Mammary epithelial cell (primary cell): Measurements from ENCODE around the gene KRTAP10-3.

Experiments
- EZH2 ChIP-seq: IDR thresholded peaks from 2 replicates; pipeline ENCODE4 v1.6.1; 2012; ENCODE audit warnings: low read length, inconsistent platforms, borderline replicate concordance
- TF ChIP-seq, protein P1 (sequence below), 2 donors: IDR thresholded peaks in 1 of 2; conservative IDR thresholded peaks in 1 of 2; 2 replicates each; pipeline ENCODE4 v1.5.1; 2011 to 2012; ENCODE audit warnings: inconsistent platforms in 2 of 2, low read length in 2 of 2, mild to moderate bottlenecking in 2 of 2, control low read depth in 1 of 2, low read depth in 1 of 2; ENCODE audit not compliant: insufficient read depth in 1 of 2; ENCODE audit errors: extremely low read depth in 1 of 2

DNA sequence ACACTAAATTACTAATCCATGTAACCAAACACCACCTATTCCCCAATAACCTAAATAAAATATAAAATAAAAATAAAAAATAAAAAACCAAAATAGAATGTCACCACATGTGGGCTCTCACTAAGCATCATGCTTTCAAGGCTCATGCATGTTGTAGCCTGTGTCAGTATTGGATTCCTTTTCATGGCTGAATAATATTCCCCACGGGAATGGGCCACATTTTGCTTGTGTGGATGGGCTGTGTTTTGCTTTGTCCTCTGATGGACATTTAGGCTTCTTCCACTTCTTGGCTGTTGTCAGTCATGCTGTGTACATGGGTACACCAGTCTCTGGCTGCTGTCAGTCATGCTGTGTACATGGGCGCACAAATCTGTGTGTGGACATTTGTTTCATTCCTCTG, 30.5 kb upstream of the KRTAP10-3 start:
- TF ChIP-seq EZH2, result no peak
- TF ChIP-seq, protein P1, sequence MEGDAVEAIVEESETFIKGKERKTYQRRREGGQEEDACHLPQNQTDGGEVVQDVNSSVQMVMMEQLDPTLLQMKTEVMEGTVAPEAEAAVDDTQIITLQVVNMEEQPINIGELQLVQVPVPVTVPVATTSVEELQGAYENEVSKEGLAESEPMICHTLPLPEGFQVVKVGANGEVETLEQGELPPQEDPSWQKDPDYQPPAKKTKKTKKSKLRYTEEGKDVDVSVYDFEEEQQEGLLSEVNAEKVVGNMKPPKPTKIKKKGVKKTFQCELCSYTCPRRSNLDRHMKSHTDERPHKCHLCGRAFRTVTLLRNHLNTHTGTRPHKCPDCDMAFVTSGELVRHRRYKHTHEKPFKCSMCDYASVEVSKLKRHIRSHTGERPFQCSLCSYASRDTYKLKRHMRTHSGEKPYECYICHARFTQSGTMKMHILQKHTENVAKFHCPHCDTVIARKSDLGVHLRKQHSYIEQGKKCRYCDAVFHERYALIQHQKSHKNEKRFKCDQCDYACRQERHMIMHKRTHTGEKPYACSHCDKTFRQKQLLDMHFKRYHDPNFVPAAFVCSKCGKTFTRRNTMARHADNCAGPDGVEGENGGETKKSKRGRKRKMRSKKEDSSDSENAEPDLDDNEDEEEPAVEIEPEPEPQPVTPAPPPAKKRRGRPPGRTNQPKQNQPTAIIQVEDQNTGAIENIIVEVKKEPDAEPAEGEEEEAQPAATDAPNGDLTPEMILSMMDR (conservative IDR thresholded peaks at IDR 0.05 in 1 of 2, IDR thresholded peaks at IDR 0.05 in 1 of 2; ENCODE audit: extremely low read depth in 1 of 2, insufficient read depth in 1 of 2, low read depth in 1 of 2, low read length in 2 of 2), result no peak
